ENCODE data around the gene PNCK.

PNCK gene

GRCh38 chrX:153644356-153645125, 29.1 kb downstream of the PNCK start:
- TF ChIP-seq HDGF (IDR thresholded peaks at IDR 0.05; ENCODE audit: borderline replicate concordance) = no peak
- TF ChIP-seq CTBP1 (IDR thresholded peaks at IDR 0.05; ENCODE audit: borderline replicate concordance) = no peak
- no peak for DNase-seq (ENCODE audit: extremely low spot score)
- POLR2A ChIA-PET = interaction anchor here (0.8 to 1.2 kb wide), 5 partner anchors 13 to 703 kb away, joined by 3 to 6 read pairs (median 3); no protein-coding TSS in a partner anchor
- CTCF ChIA-PET = interaction anchor here (0.6 to 1.5 kb wide), 17 partner anchors 8 to 703 kb away, joined by 3 to 17 read pairs (median 4); partner anchors contain the start of gene SLC6A8

GRCh38 chrX:153643431-153644351, 29.9 kb downstream of the PNCK start:
- peak; percentile 65 for DNase-seq (ENCODE audit: extremely low spot score)
- POLR2A ChIA-PET = interaction anchor here (0.9 to 1.2 kb wide), 3 partner anchors 12 to 87 kb away, joined by 3 to 6 read pairs (median 3); no protein-coding TSS in a partner anchor
- CTCF ChIA-PET = interaction anchor here (0.6 to 1.5 kb wide), 11 partner anchors 13 to 92 kb away, joined by 3 to 17 read pairs (median 4); no protein-coding TSS in a partner anchor

GRCh38 chrX:153642655-153643430, 30.8 kb downstream of the PNCK start:
- POLR2A ChIA-PET = no interaction called here
- TF ChIP-seq PKNOX1 (IDR thresholded peaks at IDR 0.05) = no peak
- no peak for TF ChIP-seq HDGF (IDR thresholded peaks at IDR 0.05; ENCODE audit: borderline replicate concordance)
- TF ChIP-seq SP1 (IDR thresholded peaks at IDR 0.05) = no peak
- TF ChIP-seq NFRKB (IDR thresholded peaks at IDR 0.05) = no peak
- no peak for TF ChIP-seq FOXK2 (IDR thresholded peaks at IDR 0.05)
- TF ChIP-seq L3MBTL2 (conservative IDR thresholded peaks at IDR 0.05) = no peak; the same call in 1 of the 2 replicates
- no peak for TF ChIP-seq LEF1 (IDR thresholded peaks at IDR 0.05; ENCODE audit: borderline replicate concordance)
- no peak; the same call in 1 of the 2 replicates for TF ChIP-seq CTBP1 (IDR thresholded peaks at IDR 0.05; ENCODE audit: borderline replicate concordance)
- TF ChIP-seq ELF4 (IDR thresholded peaks at IDR 0.05) = no peak
- no peak for TF ChIP-seq SUZ12 (IDR thresholded peaks at IDR 0.05)
- CTCF ChIA-PET = interaction anchor here (0.6 kb wide), 2 partner anchors 25 to 58 kb away, joined by 3 to 4 read pairs; no protein-coding TSS in a partner anchor
- no peak for DNase-seq (ENCODE audit: extremely low spot score)

More at GRCh38 chrX:153643431-153644351, 29.9 kb downstream of the PNCK start:
- TF ChIP-seq ARNT (IDR thresholded peaks at IDR 0.05) = no peak
- TF ChIP-seq NFRKB (IDR thresholded peaks at IDR 0.05) = no peak
- no peak for TF ChIP-seq PKNOX1 (IDR thresholded peaks at IDR 0.05)
- TF ChIP-seq L3MBTL2 (conservative IDR thresholded peaks at IDR 0.05) = peak; percentile 81
- no peak for TF ChIP-seq ELF4 (IDR thresholded peaks at IDR 0.05)
- TF ChIP-seq ZNF384 (IDR thresholded peaks at IDR 0.05) = no peak
- no peak for TF ChIP-seq CTBP1 (IDR thresholded peaks at IDR 0.05; ENCODE audit: borderline replicate concordance)

GRCh38 chrX:153642051-153642654, 31.5 kb downstream of the PNCK start:
- peak; percentile 51 for DNase-seq (ENCODE audit: extremely low spot score)
- TF ChIP-seq LEF1 (IDR thresholded peaks at IDR 0.05; ENCODE audit: borderline replicate concordance) (no peak), ZNF384 (IDR thresholded peaks at IDR 0.05) (no peak), ELF4 (IDR thresholded peaks at IDR 0.05) (no peak), TARDBP (IDR thresholded peaks at IDR 0.05) (no peak), L3MBTL2 (conservative IDR thresholded peaks at IDR 0.05) (no peak), PKNOX1 (IDR thresholded peaks at IDR 0.05) (no peak)
- ChIA-PET POLR2A (no interaction called here), CTCF (no interaction called here)

GRCh38 chrX:153641627-153642026, 32.0 kb downstream of the PNCK start:
- no peak for DNase-seq (ENCODE audit: extremely low spot score)
- CTCF ChIA-PET = no interaction called here
- TF ChIP-seq NFRKB (IDR thresholded peaks at IDR 0.05) = no peak
- no peak for TF ChIP-seq LEF1 (IDR thresholded peaks at IDR 0.05; ENCODE audit: borderline replicate concordance)
- POLR2A ChIA-PET = no interaction called here
